GDM1 (cell line): ENCODE measurements around the gene GPR176.
A peak's percentile ranks its signal among the peaks of the same experiment; 100 is the strongest.

Experiments
- DNase-seq: peaks from one replicate; lab custom pipeline; 2025; lab: John Stamatoyannopoulos, UW

Gene GPR176

DNA sequence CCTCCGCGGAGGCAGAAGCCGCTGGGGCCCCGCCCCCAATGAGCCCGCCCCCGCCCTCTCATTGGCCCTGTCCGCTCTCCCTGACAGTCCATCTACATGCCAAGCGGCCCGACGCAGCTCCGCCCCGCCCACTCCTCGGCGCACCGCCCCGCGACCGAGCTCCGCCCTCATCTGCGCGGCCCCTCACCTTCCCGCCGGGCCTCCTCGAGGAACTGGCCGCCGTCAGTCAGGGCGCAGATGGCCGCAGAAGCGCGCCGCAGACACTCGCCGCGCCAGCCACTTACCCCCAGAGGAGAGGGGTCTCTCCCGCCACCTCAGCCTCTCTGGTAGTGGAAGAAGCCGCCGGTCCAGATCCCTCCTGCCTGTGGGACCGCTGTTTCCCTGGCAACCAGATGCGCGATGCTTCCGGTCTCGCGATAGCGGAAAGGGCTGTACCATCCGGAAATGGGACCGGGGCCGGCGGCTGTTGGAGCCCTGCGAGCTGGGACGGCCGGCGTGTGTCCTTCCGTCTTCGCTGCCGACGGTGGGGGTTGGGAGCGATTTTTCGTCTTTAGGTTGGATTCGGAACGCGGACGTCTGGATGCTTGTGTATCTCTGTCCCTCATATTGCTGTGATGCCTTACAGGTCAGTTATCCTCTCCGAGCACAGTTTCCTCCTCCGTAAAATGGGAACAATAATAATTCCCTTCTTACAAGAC lies 137.5 kb downstream of the GPR176 start, which contains the start of gene FSIP1:
TSS of gene FSIP1 (minus strand) at position 401 of the 698 bp plus-strand sequence. CDS start 6,317 bp downstream, outside the sequence.
- DNase-seq = peak; percentile 96

DNA sequence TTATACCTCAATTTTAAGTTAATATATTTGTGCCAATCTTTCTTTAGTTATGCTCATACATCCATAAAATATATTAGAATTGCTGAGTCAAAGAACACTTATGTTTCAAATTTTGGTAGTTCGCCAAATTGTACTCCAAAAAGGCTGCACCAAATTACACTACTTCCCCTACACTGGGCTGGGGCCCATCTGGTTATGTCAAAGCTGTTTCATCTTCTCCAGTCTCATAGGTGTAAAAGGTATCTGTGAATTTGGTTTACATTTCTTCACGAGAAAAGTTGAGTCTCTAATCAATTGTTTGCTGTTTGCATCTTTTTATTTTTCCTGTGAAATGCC lies 138.1 kb downstream of the GPR176 start:
- DNase-seq = no peak

DNA sequence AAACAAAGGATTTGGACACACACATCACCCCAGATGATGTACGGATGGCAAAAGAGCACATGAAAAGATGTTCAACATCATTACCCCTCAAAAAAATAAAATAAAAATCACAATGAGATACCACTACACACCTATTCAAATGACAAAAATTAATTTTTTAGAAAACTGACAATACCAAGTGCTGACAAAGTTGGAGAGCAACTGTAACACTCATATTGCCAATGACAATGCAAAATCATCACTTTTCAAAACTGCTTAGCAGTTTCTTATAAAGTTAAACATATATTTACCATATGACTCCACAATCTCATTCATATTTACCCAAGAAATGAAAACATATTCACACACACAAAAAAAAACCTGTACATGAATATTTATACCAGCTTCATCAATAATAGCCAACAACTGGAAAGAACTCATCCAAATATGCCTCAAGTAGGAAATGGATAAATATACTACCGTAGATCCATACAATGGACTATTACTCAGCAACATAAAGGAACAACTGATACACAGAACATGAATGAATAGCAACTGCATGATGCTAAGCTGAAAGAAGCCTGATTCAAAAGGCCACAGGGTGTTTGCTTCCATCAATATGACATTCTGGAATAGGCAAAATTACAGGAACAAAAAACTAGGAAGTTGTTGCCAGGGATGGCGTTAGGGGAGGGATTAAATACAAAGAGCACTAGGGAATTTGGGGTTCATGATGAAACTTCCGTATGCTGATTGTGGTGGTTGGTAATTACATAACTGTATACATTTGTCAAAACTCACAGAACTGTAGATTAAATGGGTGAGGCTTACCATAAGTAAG lies 138.7 kb downstream of the GPR176 start:
- no peak for DNase-seq

DNA sequence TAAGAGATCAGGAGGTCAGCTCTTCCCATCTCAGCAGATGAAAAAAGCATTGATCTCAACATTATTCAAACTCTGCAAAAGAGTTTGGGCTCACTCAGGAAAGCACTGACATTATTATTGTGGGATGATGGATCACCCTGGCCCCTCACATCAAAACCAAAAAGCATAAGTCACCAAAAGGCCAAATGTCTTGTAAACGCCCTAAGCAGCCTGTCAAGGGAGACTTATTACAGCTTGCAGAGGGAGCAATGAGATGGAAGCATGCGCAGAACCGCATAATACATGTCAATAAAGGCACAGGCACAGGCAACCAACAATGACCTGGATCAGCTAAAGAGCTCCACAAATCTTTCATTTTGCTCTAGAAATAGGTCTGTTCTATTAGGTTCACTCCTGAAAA lies 142.0 kb downstream of the GPR176 start:
- DNase-seq = no peak

DNA sequence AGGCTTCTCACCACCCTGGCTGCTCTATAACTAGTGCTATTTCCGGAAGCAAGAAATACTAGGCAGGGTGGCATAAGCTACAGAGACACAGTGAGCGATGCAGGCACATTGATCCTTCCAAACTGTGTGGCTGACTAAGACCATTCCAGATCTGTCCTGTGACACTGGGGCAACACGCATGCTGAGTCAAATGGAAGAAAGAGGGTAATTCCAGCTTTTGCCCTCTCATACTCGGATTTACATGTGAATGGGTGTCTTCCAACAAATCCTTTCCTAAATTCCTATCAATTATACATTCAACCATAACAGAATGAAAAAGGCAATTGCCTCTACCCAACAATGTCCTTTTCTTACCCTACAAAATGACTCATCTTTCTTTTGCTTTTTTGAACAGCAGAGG lies 142.6 kb downstream of the GPR176 start:
- DNase-seq = no peak

DNA sequence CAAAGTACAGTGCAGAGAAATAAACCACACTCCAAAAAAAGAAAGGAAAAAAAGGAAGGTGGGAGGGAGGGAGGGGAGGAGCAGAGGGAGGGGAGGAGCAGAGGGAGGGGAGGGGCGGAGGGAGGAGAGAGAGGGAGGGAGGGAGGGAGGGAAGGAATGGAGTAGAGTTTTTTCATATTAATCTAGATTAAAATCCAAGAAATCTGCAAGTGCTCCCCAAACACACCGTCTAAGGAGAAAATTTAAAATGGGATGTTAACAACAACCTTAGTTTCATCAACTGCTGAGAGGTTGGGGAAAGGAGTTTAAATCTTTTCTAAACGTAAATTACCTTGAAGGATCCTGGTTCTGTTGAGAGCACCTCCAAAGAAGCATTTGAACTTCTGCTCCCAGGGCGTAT lies 144.0 kb downstream of the GPR176 start:
- DNase-seq = no peak

DNA sequence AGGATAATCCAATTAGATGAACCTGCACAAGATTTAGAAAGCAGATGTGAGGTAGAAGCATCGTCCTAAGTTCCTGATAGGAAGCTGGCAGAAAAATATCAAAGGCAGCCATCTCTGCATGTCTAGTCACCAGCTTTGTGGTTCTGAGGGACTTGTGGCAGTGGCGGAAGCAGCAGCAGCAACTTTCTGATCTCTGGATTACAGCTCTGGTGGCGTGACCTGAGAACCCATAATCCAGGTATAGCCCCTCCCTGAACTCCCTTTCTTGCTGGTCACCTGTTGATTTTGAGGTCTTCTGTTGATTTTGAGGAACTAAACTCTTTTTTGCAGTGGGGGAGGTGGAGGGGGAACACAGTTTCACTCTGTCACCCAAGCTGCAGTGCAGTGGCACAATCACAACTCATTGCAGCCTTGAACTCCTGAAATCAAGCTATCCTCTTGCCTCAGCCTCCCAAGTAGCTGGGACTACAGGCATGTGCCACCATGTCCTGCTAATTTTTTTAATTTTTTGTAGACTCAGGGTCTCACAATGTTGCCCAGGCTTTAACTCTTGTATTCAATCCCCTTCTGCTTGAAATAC lies 145.3 kb downstream of the GPR176 start:
- DNase-seq = peak; percentile 38

DNA sequence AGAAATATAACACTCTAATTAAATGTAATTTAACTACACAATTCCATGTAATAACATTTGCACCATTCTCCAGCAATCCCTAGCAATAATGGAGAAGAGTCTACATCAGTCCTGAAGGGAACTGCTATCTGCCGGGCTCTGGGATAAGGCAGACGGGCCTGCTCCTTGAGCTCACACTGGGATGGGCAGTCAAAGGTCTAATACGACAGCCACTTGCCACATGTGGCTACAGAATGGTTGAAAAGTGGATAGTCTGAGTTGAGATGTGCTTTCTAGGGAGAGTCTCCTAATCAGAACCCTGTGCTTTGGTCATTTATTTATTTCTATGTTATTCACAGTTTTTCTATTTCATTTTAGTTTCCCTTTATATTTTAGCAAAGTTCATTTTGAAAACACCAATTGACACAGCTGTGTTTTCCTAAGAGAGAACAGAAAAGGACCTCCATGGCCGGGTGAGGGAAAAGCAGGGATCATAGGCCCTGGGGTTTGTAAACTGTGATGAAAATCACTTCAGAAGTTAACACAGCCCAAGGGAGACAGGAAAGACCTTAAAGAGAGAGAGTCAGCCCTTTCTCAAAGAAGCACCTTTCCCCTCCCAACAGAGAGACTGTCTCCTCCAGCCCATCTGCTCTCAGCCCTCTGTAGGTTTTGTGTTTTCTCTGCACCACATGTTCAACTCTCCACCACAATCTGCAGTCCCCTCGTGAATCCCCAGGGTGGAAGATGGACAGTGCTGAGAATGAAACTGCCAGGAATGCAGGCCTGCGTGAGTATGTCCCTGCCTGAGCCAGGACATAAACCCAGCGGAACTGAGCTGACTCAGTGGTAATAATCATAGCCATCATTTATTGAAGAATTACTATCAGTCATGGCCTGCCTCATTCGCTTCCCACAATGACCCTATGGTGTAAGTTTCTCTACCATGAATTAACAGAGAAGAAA lies 149.0 kb downstream of the GPR176 start:
- DNase-seq = no peak

DNA sequence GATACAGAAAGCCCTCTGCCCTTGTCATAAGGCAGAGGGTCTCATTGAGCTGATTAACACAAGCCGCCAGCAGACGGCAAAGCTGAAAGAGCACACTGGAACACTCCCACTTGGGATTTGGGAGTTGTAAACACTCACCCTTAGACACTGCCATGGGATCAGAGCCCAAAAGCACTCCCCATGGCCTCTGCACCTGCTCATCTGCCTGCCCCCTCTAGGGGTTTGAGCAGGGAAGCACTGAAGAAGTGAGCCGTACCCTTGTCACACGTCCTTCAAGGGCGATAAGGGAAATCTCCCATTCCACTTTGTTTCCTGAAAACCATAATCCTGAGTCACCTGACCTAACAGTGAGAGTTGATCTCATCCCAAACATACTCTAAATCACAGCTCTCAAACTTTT lies 152.1 kb downstream of the GPR176 start:
- DNase-seq = no peak

DNA sequence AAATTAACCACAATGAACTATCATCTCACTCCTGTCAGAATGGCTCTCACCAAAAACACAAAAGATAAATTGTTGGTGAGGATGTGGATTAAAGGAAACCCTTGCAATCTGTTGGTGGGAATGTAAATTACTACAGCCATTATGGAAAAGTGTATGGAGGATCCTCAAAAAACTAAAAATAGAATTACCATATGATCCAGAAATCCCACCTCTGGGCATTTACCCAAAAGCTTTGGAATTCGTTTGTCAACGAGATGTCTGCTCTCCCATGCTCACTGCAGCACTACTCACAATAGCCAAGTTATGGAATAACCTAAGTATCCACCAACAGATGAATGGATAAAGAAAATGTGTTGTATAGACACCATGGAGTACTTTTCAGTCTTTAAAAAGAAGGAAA lies 159.1 kb downstream of the GPR176 start:
- DNase-seq = no peak

DNA sequence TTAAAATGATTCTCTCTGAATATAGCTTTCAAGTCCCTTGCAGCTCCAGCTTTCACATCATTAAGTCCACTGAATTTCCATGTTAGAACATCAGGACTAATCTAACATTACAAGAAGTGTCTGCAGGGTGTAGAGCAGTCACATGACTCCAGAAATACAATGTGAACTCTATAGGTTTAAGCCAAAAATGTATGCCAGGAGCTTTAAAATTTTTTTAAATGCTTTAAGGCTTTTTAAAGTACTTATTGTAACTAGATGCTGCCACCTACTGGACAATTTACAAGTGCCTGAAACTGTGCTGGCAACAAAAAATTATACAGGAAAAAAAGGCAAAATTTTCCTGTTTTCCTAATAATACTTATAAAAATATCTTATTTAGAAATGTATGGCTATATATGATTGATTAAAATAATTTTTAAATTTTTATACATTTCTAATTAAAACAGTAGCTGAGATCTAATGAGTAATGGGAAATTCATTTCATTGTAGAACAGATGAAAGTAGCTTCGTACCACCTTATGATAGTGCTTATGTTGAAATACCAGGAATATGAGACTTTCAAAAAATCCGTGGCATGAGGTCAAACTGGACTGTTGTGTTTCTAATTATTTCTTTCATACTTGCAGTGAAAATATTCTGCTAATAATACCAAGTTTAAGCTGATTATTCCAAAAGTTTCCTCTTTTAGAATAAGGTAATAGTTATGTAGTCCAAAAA lies 163.1 kb downstream of the GPR176 start:
- no peak for DNase-seq

DNA sequence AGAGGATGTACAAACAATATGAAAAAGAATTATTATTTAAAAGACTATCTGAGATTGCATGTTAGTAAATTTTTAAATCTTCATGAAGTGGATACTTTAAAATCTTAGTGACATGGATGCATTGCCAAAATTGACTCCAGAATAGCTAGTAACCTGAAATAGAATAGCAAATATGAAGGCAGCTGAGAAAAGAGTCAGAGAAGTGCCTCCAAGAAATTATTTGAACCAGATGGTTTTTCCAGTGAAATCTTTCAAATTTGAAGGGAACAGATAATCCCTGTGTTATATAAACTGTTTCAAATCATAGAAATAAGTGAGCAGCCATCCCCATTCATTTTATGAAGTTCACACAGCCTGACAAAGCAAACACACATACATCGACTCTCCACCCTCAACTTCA lies 167.1 kb downstream of the GPR176 start:
- no peak for DNase-seq

DNA sequence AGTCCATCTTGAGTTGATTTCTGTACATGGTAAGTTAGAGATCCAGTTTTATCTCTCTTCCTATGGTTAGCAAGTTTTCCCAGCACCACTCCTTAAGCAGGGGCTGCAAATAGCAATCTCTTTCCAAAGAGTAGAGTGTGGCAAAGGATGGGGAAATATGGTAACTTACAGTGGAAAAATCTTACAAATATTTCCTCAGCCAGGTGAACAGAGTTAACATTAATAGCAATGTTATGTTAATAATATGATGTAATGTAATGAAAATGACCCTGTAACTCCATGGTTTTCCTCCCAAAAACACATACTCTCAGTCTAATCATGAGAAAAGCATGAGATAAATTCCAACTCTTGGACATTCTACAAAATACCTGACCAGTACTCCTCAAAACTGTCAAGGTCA lies 167.8 kb downstream of the GPR176 start:
- DNase-seq = no peak
